ENCODE results near the gene TRAPPC12. TPM values are rescaled to one million over a fixed set of nuclear protein-coding genes. Genes with fewer than 3 reads are reported as not detected.
"Not testable (repeated sequence)": the region's sequence is repeated elsewhere in the genome, so short reads cannot be mapped to it uniquely, and the experiment has no call there.

Gene TRAPPC12
- polyA plus RNA-seq, 3 donors: 41.2 to 48.3 (median 45.2) TPM

DNA sequence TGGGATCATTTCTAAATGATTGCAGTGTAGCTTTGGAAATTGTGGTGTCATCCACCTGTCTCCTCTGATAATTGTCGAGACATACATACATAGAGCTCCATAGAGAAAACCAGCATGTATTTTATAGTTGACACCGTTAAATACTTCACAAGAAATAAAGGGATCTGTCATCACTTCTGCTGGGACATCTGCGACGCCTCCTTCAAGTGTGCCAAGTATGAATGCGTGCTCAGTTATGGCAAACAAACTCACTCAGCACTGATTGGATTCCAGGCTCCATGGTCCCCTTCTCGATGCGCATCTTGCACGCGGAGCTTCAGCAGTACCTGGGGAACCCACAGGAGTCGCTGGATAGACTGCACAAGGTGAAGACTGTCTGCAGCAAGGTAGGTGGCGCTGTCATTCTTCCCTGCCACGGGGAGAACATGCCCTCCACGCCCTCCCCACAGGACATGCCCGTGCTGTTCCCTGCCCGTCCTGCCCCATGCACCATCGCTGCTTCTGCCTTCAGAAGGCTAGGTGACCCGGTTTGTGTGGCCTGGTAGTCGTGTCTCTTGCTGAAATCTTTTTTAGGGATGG is 64.1 kb downstream of the TRAPPC12 start:
- H3K27ac ChIP-seq (ENCODE audit: low read depth, low read length): no peak overlapping the region
- WGBS, 3 donors: 90 to 96% (median 95%) methylated on average over 18 of the region's 18 CpGs

DNA sequence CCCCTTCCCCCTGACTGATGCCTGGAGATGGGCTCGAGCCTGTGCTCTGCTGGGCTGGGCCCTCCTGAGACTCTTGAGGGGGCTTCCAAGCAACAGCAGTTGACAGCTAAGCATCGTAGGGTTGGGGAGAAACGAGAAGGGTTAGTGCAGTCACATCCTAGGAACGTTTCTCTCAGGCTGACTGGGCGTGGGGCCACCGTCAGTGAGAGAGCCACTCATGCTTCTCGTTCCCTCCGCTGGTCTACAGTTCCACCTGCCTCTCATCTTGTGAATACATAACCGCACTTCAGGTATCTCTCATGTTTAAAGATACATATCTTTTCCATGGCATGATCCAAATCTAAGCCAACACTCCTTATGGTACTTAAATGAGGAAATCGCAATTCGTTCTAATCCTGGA is 66.4 kb downstream of the TRAPPC12 start:
- 89 to 94% (median 94%) methylated on average over 11 of the region's 11 CpGs for WGBS, 3 donors
- no peak overlapping the region for H3K27ac ChIP-seq (ENCODE audit: low read depth, low read length)

DNA sequence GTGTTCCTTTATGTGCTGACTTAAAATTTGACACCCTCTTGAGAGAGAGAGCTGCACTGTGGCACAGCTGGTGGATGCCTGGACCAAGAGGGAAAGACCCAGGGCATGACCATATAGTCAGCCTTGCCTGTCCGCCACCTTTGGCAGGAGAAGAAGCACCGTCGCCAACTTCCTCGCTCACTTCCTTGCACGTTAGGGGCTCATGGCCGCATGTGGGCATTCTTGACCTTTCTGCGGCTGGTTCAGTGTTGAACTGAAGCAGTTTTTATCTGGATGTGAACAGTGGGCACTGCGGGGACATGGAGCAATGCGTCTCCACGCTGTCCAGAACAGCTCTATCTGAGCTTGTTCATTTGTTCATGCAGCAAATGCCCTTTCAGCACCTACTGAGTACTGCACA is 66.9 kb downstream of the TRAPPC12 start:
- WGBS, 3 donors: 94 to 97% (median 95%) methylated on average over 10 of the region's 10 CpGs
- H3K27ac ChIP-seq (ENCODE audit: low read depth, low read length): no peak overlapping the region

DNA sequence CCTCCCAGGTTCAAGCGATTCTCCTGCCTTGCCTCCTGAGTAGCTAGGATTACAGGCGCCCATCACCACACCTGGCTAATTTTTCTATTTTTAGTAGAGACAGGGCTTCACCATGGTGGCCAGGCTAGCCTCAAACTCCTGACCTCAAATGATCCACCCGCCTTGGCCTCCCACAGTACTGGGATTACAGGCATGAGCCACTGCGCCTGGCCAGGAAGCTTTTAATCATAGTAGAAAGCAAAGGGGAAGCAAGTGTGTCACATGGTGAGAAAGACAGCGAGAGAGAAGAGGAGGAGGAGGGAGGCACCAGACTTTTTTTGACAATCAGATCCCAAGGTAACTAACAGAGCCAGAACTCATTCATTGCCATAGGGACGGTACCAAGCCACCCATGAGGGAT is 67.7 kb downstream of the TRAPPC12 start:
- WGBS, 3 donors: 81 to 94% (median 93%) methylated on average over 6 of the region's 6 CpGs
- not testable (repeated sequence) for H3K27ac ChIP-seq (ENCODE audit: low read depth, low read length)

DNA sequence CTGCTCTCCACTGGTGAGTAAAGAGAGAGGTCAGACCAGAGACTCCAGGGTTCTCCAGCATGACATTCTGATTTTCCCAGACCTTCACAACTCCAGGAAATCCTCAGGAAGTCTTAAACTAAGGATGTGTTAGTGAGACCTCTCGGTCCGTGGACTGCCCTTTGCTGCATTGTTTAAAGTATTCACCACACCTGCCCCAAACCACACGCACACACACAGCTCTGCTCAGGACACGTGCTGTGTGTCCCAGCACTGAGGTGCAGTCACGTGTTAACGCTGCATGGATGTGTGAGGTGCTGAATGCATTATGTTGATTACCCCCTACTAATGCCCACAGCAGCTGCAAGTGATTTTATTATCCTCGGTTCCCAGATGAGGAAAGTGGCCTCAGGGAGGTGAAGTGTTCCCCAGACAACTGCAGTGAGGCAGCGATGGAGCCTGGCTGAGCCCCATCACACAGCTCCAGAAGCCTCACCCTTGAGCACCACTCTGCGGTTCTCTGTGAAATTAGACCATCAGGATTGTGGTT is 68.4 kb downstream of the TRAPPC12 start:
- H3K27ac ChIP-seq (ENCODE audit: low read depth, low read length): no peak overlapping the region
- WGBS, 3 donors: 59 to 76% (median 67%) methylated on average over 9 of the region's 9 CpGs

DNA sequence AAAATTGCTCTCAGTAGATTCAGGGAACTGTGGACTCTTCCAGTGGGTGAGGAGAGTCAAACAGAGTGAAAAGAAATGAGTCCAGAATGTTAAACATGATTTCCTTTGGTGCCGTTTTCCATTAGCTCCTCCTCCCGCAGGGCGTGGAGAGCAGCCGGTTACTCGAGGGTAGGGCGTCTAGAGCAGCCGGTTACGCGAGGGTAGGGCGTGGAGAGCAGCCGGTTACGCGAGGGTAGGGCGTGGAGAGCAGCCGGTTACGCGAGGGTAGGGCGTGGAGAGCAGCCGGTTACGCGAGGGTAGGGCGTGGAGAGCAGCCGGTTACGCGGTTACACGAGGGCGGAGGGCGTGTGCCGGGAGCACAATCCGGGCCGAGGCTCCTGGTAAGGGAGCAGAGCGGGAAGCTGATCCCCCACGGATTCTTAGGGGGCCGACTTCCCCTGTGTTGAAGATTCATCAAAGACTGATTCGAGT is 69.0 kb downstream of the TRAPPC12 start:
- 61 to 84% (median 67%) methylated on average over 35 of the region's 35 CpGs for WGBS, 3 donors
- not testable (repeated sequence) for H3K27ac ChIP-seq (ENCODE audit: low read depth, low read length)

DNA sequence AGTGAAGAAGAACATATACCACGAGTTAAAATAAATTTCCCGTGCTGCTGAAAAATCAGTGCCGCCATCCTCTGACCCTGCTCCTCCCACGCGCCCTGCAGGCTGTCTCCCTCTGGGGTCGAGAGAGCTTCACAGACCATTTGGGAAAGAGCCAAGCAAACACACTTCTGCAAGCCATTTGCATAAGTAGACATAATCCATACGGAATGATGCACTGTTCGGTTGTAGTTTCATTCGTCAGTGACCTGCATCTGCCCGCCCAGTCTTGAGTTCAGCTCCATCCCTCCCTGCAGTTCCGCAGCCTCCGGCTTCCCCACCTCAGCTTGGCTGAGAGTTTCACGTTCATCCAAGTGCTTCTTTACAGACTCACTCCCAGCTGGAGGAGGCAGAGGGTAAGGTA is 69.6 kb downstream of the TRAPPC12 start:
- WGBS, 3 donors: 67 to 78% (median 76%) methylated on average over 13 of the region's 13 CpGs
- H3K27ac ChIP-seq (ENCODE audit: low read depth, low read length): no peak overlapping the region

DNA sequence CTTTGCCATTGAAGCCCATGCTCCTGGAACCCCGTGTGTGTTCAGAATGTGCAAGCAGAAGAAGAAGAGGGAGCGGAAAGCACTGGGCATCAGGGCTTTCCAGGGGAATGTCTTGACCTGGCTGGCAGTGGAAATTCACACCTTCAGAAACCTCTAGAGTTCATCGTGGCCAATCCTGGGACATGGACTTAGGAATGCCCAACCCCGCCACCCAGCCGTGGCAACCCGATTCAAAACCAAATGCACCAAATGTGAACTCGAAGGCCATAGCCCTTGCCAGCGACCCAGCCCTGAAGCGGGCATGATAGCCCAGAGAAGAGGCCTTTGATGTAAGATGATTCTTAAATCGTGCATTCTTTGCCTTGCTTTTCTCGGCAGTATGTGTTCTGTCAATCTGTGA is 70.4 kb downstream of the TRAPPC12 start:
- H3K27ac ChIP-seq (ENCODE audit: low read depth, low read length): no peak overlapping the region
- WGBS, 3 donors: 93 to 97% (median 96%) methylated on average over 11 of the region's 11 CpGs

DNA sequence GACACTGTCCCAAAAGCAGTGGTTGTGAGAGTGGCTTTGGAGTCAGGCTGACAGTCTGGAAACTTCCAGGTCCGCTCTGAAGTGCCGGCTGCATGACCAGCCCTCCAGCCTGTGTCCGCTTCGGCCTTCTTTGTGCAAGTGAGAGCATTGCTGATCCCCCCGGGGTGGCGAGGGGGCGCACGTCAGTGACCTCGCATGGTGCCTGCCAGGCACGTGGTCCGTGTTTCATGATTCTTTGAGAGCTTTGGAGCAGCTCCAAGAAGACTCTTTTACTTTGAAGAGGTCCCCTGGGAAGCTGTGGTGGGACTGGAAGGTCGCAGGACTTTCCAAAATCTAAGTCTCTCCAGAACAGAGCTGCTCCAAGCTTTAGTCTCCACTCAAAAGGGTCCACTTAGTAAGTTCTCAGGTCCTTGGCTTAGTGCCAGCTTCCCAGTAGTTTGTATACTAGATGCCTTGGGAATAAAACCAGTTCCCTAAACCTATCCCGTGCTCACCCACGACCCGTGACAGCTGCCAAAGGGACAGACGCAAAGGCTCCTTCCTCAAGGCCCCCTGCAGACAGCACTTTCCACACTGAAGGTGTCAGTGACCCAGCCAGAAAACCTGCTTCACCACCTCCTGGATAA is 71.0 kb downstream of the TRAPPC12 start:
- H3K27ac ChIP-seq (ENCODE audit: low read depth, low read length): no peak overlapping the region
- 71 to 75% (median 73%) methylated on average over 16 of the region's 16 CpGs for WGBS, 3 donors

DNA sequence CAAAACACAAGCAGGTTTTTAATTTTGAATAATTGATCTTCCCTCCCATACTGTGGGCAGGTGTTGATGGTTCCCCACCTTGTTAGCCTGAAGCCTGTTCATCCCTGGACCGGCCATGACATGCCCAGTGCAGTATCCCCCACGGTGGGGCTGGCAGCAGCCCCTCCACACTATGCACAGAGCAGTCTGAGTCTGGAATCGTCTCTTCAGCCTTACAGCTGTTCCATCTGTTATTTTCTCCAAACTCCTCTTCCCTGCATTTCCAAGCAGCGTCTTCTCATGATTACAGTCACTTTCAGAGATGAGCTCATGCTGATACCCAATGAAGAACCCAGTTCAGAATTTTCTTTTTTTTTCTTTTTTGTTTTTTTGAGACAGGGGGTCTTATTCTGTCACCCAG is 71.7 kb downstream of the TRAPPC12 start:
- no peak overlapping the region for H3K27ac ChIP-seq (ENCODE audit: low read depth, low read length)
- 92 to 97% (median 95%) methylated on average over 4 of the region's 4 CpGs for WGBS, 3 donors

DNA sequence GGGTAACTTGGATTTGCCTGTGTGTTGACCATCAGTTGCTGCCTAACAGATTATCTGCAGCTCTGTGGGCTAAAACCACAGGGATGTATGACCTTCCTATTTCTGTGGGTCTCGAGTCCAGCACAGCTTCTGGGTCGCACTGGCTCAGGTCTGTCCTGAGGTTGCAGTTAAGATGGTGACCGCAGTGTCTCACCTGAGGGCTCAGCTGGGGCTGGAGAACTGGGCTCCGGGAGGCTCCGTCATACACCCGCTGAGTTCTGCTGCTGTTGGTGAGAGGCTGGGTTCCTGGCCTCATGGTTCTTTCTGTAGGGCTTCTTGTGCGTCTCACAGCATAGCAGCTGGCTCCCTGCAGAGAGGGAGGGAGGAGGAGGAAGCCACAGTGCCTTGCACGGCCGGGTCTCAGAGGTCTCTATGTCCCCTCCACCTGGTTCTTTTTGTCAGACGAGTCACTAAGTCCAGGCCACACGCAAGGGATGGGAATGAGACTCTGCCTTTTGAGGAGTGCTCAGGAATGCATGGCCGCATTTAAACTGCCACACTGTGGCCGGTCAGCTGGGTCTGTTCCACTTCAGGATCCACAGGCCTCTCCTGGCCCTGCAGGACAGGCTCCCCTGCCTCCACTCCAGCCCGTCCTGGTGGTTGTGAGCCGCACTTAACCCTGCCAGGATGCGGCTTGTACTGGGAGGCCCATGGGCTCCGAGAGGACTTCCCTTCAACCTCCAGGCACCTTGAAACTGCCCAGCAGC is 72.6 kb downstream of the TRAPPC12 start:
- no peak overlapping the region for H3K27ac ChIP-seq (ENCODE audit: low read depth, low read length)
- WGBS, 3 donors: 91 to 95% (median 93%) methylated on average over 17 of the region's 17 CpGs

DNA sequence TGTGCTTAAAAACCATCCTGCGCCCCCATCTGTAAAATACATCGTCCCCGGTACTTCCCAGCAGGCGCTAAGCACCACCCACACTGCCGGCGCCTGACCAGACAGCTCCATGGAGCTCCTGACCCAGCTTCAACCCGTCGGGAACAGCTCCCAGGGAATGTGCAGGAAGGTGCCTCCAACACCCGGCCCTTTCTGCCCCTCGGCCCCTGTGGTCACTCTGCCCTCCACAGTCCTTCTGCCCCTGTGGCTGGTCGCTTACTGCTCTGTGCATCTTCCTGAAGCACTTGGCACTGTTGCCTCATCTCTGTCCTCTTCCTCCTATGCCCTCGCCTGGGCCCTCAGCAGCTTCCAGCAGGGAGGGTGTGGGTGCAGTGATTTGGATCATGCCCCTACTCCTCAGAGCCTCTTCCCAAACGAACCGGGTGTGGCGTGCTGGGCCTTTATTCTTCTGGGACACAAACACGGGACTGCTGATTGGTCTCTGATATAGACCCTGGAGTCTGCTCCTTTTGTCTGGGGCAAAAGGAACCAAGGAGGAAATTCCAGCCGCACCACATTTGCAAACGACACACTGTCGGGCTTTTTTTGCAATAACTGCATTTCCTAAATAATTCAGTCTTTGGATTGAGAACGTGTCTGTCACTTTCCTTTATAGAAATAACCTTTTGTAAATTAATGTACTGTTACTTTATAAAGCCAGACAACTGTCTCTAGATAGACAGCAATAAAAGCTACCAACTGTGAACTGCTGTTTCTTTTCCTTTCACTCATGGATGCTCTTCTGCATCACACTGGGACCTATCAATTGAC is 73.9 kb downstream of the TRAPPC12 start:
- 53 to 79% (median 62%) methylated on average over 20 of the region's 20 CpGs for WGBS, 3 donors

DNA sequence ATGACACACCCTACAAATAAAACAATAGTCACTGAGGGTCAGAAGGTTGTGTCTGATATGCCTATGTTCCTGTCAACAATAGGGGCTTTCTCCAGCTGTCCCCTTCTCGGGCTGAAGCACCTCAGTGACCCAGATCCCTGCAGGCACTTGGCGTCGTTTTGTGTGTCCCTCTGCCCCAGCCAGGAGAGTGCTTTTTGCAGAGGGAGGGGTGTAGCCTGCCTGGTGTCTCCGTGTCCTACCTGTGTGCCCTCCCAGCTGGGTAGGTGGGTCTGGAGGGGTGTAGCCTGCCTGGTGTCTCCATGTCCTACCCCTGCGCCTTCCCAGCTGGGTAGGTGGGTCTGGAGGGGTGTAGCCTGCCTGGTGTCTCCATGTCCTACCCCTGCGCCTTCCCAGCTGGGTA is 74.5 kb downstream of the TRAPPC12 start:
- WGBS, 3 donors: 80 to 93% (median 90%) methylated on average over 6 of the region's 6 CpGs
- H3K27ac ChIP-seq (ENCODE audit: low read depth, low read length): not testable (repeated sequence)

More for the DNA sequence above, 73.9 kb downstream of the TRAPPC12 start:
- H3K27ac ChIP-seq (ENCODE audit: low read depth, low read length): no peak overlapping the region

DNA sequence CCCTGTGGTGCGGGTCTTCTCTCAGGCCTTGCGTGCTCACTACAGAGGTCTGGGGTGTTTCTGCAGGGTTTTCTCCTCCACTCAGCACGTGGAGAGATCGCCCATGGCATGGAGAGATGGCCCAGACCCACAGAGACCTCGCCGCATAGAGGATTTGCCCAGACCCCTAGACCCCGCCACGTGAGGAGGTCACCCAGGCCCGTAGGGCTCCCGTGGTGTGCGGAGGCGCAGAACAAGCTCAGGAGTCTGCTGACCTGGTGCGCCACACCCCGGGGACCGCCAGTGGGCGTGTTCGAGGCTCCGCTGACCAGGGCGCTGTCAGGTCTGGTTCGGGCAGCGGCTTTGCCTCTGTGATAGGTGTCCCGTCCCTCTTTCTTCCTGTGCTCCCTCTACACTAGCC is 75.3 kb downstream of the TRAPPC12 start:
- WGBS, 3 donors: 96 to 98% (median 97%) methylated on average over 22 of the region's 22 CpGs
- no peak overlapping the region for H3K27ac ChIP-seq (ENCODE audit: low read depth, low read length)

DNA sequence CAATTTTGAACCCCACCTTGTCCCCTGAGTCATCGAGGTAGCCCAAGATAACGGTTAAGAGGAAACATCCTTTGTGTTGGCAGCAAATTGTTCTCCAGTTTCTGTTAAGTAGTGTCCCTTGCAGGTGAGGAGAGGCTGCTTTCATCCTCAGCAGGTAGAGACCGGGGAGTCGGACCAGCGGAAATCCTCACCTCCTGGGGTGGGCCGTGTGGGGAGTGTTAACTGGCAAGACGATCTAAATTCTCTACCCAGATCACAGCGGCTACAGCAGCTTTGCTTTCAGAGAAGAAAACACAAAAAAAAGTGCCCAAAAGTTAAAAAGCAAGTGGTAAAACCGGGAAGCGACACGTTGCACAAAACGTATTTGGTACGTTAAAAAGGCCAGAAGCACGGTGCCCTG is 76.6 kb downstream of the TRAPPC12 start:
- WGBS, 3 donors: 95 to 96% (median 96%) methylated on average over 14 of the region's 14 CpGs
- H3K27ac ChIP-seq (ENCODE audit: low read depth, low read length): no peak overlapping the region

DNA sequence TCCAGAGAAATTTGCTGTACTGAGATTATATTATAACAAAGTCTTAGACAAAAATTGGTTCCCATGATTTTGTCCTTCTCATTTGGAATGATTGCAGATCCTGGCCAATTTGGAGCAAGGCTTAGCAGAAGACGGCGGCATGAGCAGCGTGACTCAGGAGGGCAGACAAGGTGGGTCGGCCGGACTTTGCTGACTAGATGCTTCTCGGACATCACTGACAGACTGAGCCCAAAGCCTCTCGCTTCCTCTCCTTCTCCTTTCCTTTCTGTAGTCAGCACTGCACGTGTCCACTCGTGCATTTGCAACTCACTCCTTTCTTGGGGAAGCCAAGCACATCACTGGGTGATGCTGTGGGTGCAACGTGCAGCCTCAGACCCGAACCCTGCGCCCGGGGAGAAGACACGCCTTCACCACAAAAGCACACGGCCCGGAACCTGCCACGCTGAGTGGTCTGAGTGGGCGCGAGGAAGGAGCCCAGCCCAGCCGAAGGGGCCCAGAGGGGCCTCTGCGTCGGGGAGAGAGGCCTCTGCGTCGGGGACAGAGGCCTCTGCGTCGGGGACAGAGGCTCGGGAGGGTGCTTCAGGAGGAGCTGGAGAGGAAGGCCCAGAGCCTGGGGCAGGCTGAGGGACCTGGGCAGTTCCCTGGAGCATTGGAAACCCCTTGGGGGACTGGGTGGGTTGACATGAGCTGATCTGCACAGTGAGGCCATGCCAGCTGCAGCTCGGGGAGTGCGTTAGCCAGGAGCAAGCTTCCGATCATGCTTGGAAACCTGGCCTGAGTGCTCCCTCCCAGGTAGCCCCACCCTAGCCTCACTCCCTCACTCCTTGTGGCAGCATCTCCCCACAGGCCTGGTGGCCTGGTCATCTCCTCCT is 78.3 kb downstream of the TRAPPC12 start:
- 93 to 94% (median 94%) methylated on average over 30 of the region's 30 CpGs for WGBS, 3 donors

DNA sequence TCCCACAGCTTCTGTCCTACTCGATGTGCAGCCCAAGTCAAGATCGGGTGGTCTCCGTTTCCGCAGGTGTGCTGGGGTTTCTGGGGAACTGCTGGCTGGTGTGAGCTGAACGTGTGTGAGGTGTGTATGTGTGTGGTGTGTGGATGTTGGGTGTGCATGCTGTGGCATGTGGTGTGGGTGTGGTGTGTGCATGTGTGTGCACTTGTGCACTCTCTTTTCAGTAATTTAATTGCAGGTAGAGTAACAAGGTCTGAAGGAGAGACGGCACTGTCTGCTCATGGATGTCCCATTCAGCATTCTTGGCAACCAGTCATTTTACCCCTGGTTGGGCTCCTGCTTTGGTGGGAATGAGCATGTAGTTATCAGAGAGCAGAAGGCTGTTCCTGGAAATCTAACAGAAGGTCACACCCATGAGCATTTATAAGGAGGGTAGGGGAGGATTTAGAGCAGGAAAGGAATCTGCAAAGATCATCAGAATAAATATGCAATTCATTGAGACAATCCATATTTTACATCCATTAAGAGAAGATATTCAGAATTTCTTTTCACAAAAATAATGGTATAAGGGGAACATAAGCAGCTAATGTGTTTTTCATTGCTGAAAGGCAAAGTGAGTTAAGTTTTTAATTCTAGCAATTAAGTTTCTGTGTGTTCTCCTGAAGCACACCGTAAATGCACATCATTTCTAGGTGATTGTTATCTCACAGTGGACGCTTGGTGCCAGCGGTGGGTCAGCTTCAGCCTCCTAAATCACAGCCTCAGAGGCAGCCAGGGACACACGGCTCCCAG is 79.1 kb downstream of the TRAPPC12 start:
- H3K27ac ChIP-seq (ENCODE audit: low read depth, low read length): no peak overlapping the region
- 63 to 86% (median 86%) methylated on average over 10 of the region's 10 CpGs for WGBS, 3 donors

More for the DNA sequence above, 78.3 kb downstream of the TRAPPC12 start:
- no peak overlapping the region for H3K27ac ChIP-seq (ENCODE audit: low read depth, low read length)

All from adipose tissue (tissue), 3 donors.